ENCODE data around the gene PLEKHO2. TPM values are rescaled to one million over a fixed set of nuclear protein-coding genes. Genes with fewer than 3 reads are reported as not detected.

PLEKHO2 gene
- total and polyA plus RNA-seq, 2 of the 8 experiments (the other 6 are each of a cell fraction or from before 2014, with no cell fraction given) = 16.9 to 20.1 TPM

- Histone ChIP-seq H3K56ac (replicated peaks; ENCODE audit: insufficient read length, low read depth, low read length) (no peak overlapping the region), H2BK5ac (ENCODE audit: low read depth, low read length) (no peak overlapping the region), H2AK5ac (ENCODE audit: low read depth, low read length) (no peak overlapping the region; the same call in 1 of the 2 replicates), H3K23ac (ENCODE audit: insufficient read length) (no peak overlapping the region), H2BK15ac (ENCODE audit: low read length) (no peak overlapping the region), H3K4me2 (ENCODE audit: insufficient read depth in 1 of 2, low read depth in 2 of 2, low read length in 2 of 2) (no peak overlapping the region), H3K27me3 (replicated peaks in 1 of 4; ENCODE audit: control insufficient read depth in 3 of 4, extremely low read depth in 1 of 4, insufficient read depth in 3 of 4, low read length in 3 of 4) (no peaks in the 10 kb centered on the region), H3K4me1 (replicated peaks in 1 of 4; ENCODE audit: control insufficient read depth in 3 of 4, insufficient read depth in 4 of 4, low read length in 3 of 4) (peaks cover 6 to 20% (median 10%) of the 10 kb centered on the region in 4 experiments), H2AFZ (ENCODE audit: low read length) (no peak overlapping the region), H3K4me3 (ENCODE audit: extremely low read depth in 1 of 4, insufficient read depth in 2 of 4, low read depth in 3 of 4, low read length in 4 of 4) (no peak overlapping the region), H4K91ac (replicated peaks; ENCODE audit: insufficient read length, low read length) (peak overlapping the region; percentile 71), H2BK20ac (ENCODE audit: low read length) (peak overlapping the region; percentile 43; the same call in 1 of the 2 replicates), H3K9me3 (ENCODE audit: insufficient read depth in 2 of 2, low read depth in 1 of 2, low read length in 1 of 2) (no peaks in the 10 kb centered on the region), H3K36me3 (ENCODE audit: control insufficient read depth in 2 of 4, insufficient read depth in 4 of 4, low read length in 3 of 4) (no peaks in the 10 kb centered on the region), H3K23me2 (ENCODE audit: low read depth, low read length) (no peaks in the 10 kb centered on the region), H4K8ac (ENCODE audit: extremely low read depth, insufficient read depth, low read length) (peak overlapping the region; percentile 66; the same call in 1 of the 2 replicates), H3K14ac (ENCODE audit: insufficient read length) (no peak overlapping the region), H2BK12ac (ENCODE audit: low read depth, low read length) (peak overlapping the region; percentile 86; the same call in 1 of the 2 replicates), H3K18ac (ENCODE audit: extremely low read depth, low read length) (no peak overlapping the region), H4K5ac (ENCODE audit: insufficient read length, low read depth, low read length) (no peak overlapping the region), H3K27ac (ENCODE audit: low read depth, low read length) (no peak overlapping the region), H3K79me1 (ENCODE audit: low read depth, low read length) (no peaks in the 10 kb centered on the region), H2BK120ac (replicated peaks; ENCODE audit: low read depth, low read length) (no peak overlapping the region), H4K20me1 (replicated peaks in 1 of 2; ENCODE audit: control insufficient read depth in 1 of 2, insufficient read depth in 2 of 2, low read length in 2 of 2) (no peaks in the 10 kb centered on the region), H3K4ac (replicated peaks; ENCODE audit: insufficient read length, low read depth, low read length) (no peak overlapping the region), H3K9ac (replicated peaks in 1 of 4; ENCODE audit: extremely low read depth in 1 of 4, low read depth in 3 of 4, low read length in 3 of 4) (no peak overlapping the region), H3K79me2 (ENCODE audit: control insufficient read depth in 1 of 2, insufficient read depth in 2 of 2, low read length in 2 of 2) (no peaks in the 10 kb centered on the region)
- no peak for FAIRE-seq
- CTCF ChIA-PET (ENCODE audit: partially characterized antibody) = interaction anchor here (0.6 to 1.9 kb wide), 4 partner anchors 11 to 713 kb away, joined by 3 to 6 read pairs (median 5); no protein-coding TSS in a partner anchor
- no peak for TF ChIP-seq TAF7 (optimal IDR thresholded peaks at IDR 0.05; ENCODE audit: borderline replicate concordance, low read depth, low read length)
- no peak for TF ChIP-seq TCF12 (IDR thresholded peaks at IDR 0.05; ENCODE audit: low read depth, low read length)
- no peak for TF ChIP-seq POU5F1 (IDR thresholded peaks at IDR 0.05; ENCODE audit: low read depth, low read length)
- no peak for TF ChIP-seq RAD21 (IDR thresholded peaks at IDR 0.05 in 1 of 2, conservative IDR thresholded peaks at IDR 0.05 in 1 of 2; ENCODE audit: low read depth in 2 of 2, low read length in 2 of 2)
- TF ChIP-seq YY1 (IDR thresholded peaks at IDR 0.05; ENCODE audit: low read depth, low read length) = no peak
- TF ChIP-seq, protein P1, sequence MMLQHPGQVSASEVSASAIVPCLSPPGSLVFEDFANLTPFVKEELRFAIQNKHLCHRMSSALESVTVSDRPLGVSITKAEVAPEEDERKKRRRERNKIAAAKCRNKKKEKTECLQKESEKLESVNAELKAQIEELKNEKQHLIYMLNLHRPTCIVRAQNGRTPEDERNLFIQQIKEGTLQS (IDR thresholded peaks at IDR 0.05; ENCODE audit: insufficient read depth, low read depth, low read length) = no peak
- no peak for TF ChIP-seq USF2 (IDR thresholded peaks at IDR 0.05; ENCODE audit: low read length)
- no peak for TF ChIP-seq SIN3A (conservative IDR thresholded peaks at IDR 0.05 in 1 of 2, IDR thresholded peaks at IDR 0.05 in 1 of 2; ENCODE audit: low read depth in 1 of 2, low read length in 2 of 2)
- TF ChIP-seq RBBP5 (IDR thresholded peaks at IDR 0.05; ENCODE audit: borderline replicate concordance, low read depth, low read length) = no peak
- no peak for DNase-seq (ENCODE audit: low read depth in 1 of 2, low spot score in 2 of 2)
- WGBS, 2 experiments (ENCODE audit: extremely low coverage in 1 of 2, insufficient coverage in 1 of 2, insufficient read length in 1 of 2, insufficient replicate concordance in 2 of 2, low coverage in 1 of 2, low lambda C conversion rate in 2 of 2, missing lambda C conversion rate in 1 of 2) = 97% methylated on average over 3 of the region's 3 CpGs; no CpG with 5 or more reads in 1 of the 2 experiments
- POLR2A ChIA-PET (ENCODE audit: partially characterized antibody) = interaction anchor here (0.7 to 1.6 kb wide), 2 partner anchors 35 to 52 kb away, joined by 3 to 4 read pairs; partner anchors contain the start of genes ANKDD1A and PIF1
Measured at GRCh38 chr15:64877435-64877834, 35.7 kb downstream of the PLEKHO2 start.

All from H1 (cell line).